GM23338 (cell line): Measurements from ENCODE around the gene SEC24C. TPM values are rescaled to one million over a fixed set of nuclear protein-coding genes. Genes with fewer than 3 reads are reported as not detected.

Source experiments
- ATAC-seq: fragments of 200-7000 bp; cut with Tn5 transposase; 3 replicates; pipeline ENCODE4 v1.9.1; 2020
- DNase-seq: peaks from one replicate; pipeline ENCODE4 v3.0.0-alpha.2; 2015; ENCODE audit warnings: low spot score
- H2AFZ ChIP-seq: fragments of 200-600 bp; sonication (generic); 2 replicates; pipeline ENCODE4 v1.8.0; 2016; ENCODE audit warnings: antibody characterized with exemption, mild to moderate bottlenecking, moderate library complexity
- H3F3A ChIP-seq: fragments of 200-600 bp; sonication (generic); replicated peaks from 2 replicates; pipeline ENCODE4 v1.8.0; 2017; ENCODE audit warnings: antibody characterized with exemption, mixed run types, low read depth
- H3K27ac ChIP-seq: fragments of 200-600 bp; sonication (generic); 2 replicates; pipeline ENCODE4 v1.6.1; 2016; ENCODE audit warnings: low read depth
- H3K27me3 ChIP-seq: fragments of 200-600 bp; sonication (generic); 2 replicates; pipeline ENCODE4 v1.8.0; 2016; ENCODE audit warnings: mild to moderate bottlenecking, mixed run types, moderate library complexity; ENCODE audit not compliant: insufficient read depth
- H3K36me3 ChIP-seq: fragments of 200-600 bp; sonication (generic); 2 replicates; pipeline ENCODE4 v1.8.0; 2016; ENCODE audit warnings: mild to moderate bottlenecking; ENCODE audit not compliant: insufficient read depth
- H3K4me1 ChIP-seq: fragments of 200-600 bp; sonication (generic); 2 replicates; pipeline ENCODE4 v1.8.0; 2016; ENCODE audit warnings: mild to moderate bottlenecking, moderate library complexity; ENCODE audit not compliant: insufficient read depth
- H3K4me2 ChIP-seq: fragments of 200-600 bp; sonication (generic); 2 replicates; pipeline ENCODE4 v1.7.1; 2017; ENCODE audit warnings: mixed run types
- H3K4me3 ChIP-seq: fragments of 200-600 bp; sonication (generic); 2 replicates; pipeline ENCODE4 v1.6.1; 2016; ENCODE audit warnings: mixed run types
- H3K79me2 ChIP-seq: fragments of 200-600 bp; sonication (generic); replicated peaks from 2 replicates; pipeline ENCODE4 v1.8.0; 2017; ENCODE audit warnings: mild to moderate bottlenecking; ENCODE audit not compliant: insufficient read depth
- H3K9me2 ChIP-seq: fragments of 200-600 bp; sonication (generic); 2 replicates; pipeline ENCODE4 v1.8.0; 2017; ENCODE audit not compliant: insufficient read depth
- H4K20me1 ChIP-seq: fragments of 200-600 bp; sonication (generic); replicated peaks from 2 replicates; pipeline ENCODE4 v1.8.0; 2017; ENCODE audit warnings: mild to moderate bottlenecking; ENCODE audit not compliant: insufficient read depth
- H3K27ac Mint-ChIP-seq: 2 replicates; pipeline ENCODE4 v1.8.0; 2020; ENCODE audit warnings: inconsistent platforms, mild to moderate bottlenecking, moderate library complexity, mixed read lengths
- H3K27me3 Mint-ChIP-seq: 3 replicates; pipeline ENCODE4 v1.8.0; 2022; ENCODE audit warnings: low read depth, mild to moderate bottlenecking, moderate library complexity, mixed read lengths, inconsistent platforms; ENCODE audit not compliant: insufficient read depth, poor library complexity
- H3K36me3 Mint-ChIP-seq: 3 replicates; pipeline ENCODE4 v1.8.0; 2021; ENCODE audit warnings: low read depth, mild to moderate bottlenecking, inconsistent platforms, moderate library complexity, mixed read lengths
- H3K4me1 Mint-ChIP-seq: 3 replicates; pipeline ENCODE4 v1.8.0; 2020; ENCODE audit warnings: mild to moderate bottlenecking, inconsistent platforms, mixed read lengths
- H3K4me3 Mint-ChIP-seq: 3 replicates; pipeline ENCODE4 v1.8.0; 2021; ENCODE audit warnings: moderate library complexity, mild to moderate bottlenecking, inconsistent platforms, mixed read lengths
- H3K9me3 Mint-ChIP-seq: 3 replicates; pipeline ENCODE4 v1.8.0; 2020; ENCODE audit warnings: moderate library complexity, mild to moderate bottlenecking, inconsistent platforms, mixed read lengths
- CTCF ChIP-seq, 2 experiments: fragments of 200-600 bp in 1 of 2; sonication (generic) in 1 of 2; conservative IDR thresholded peaks; 2 replicates each; pipeline versions ENCODE4 v1.5.1 to v1.6.1; 2016 to 2017; ENCODE audit warnings: antibody characterized with exemption in 2 of 2, low read depth in 2 of 2, mild to moderate bottlenecking in 2 of 2, moderate library complexity in 1 of 2
- REST ChIP-seq: IDR thresholded peaks from one replicate; pipeline ENCODE4 v1.6.1; 2018; ENCODE audit warnings: antibody characterized with exemption; ENCODE audit not compliant: unreplicated experiment
- ZNF114 ChIP-seq: fragments of 250-450 bp; sonication (Bioruptor Pico); IDR thresholded peaks from 2 replicates; pipeline ENCODE4 v1.5.0; 2020; ENCODE audit warnings: mild to moderate bottlenecking, moderate library complexity
- ZNF462 ChIP-seq: fragments of 250-450 bp; sonication (Bioruptor Pico); IDR thresholded peaks from 2 replicates; pipeline ENCODE4 v1.5.0; 2020; ENCODE audit warnings: mild to moderate bottlenecking, moderate library complexity
- polyA plus RNA-seq: library from polyadenylated mRNA; unstranded; fragments of >200 nt; fragmentation: Nextera tagmentation; extraction: Ambion mirVana; gene quantifications from 2 replicates; pipeline ENCODE4 v1.2.1, GENCODE V29; 2016
- total RNA-seq: library from RNA; depleted of rRNA; stranded (reverse); fragments of >200 nt; shearing (Covaris generic); gene quantifications from 2 replicates; pipeline ENCODE4 v1.2.3, GENCODE V29; 2014

The SEC24C gene
- total and polyA plus RNA-seq, 2 experiments from 2014 or later = 16.9 to 64.2 TPM

- no peak for TF ChIP-seq ZNF462 (CRISPR knock-in tag)
- TF ChIP-seq REST = no peak
Observed at GRCh38 chr10:73791871-73792400, 47.8 kb downstream of the SEC24C start (continued).

GRCh38 chr10:73793456-73793855 is 49.3 kb downstream of the SEC24C start:
- Mint-ChIP-seq H3K27ac (no peak overlapping the region), H3K4me1 (no peaks in the 10 kb centered on the region; the same call in 2 of the 3 replicates), H3K27me3 (peaks cover 10% of the 10 kb centered on the region), H3K4me3 (no peak overlapping the region), H3K36me3 (peaks cover 54% of the 10 kb centered on the region), H3K9me3 (no peaks in the 10 kb centered on the region)
- DNase-seq = no peak
- Histone ChIP-seq H3K4me1 (no peaks in the 10 kb centered on the region), H3K27ac (no peak overlapping the region), H3K9me2 (no peaks in the 10 kb centered on the region), H3K79me2 (no peaks in the 10 kb centered on the region), H3K36me3 (no peaks in the 10 kb centered on the region; the same call in 1 of the 2 replicates), H3F3A (no peaks in the 10 kb centered on the region), H3K27me3 (no peaks in the 10 kb centered on the region), H4K20me1 (no peaks in the 10 kb centered on the region; the same call in 1 of the 2 replicates), H3K4me3 (no peak overlapping the region), H2AFZ (no peak overlapping the region), H3K4me2 (no peak overlapping the region)
- ATAC-seq = no peak
- TF ChIP-seq REST (no peak), CTCF (conservative IDR thresholded peaks at IDR 0.05; ENCODE audit: low read depth in 2 of 2) (no peak), ZNF114 (no peak)
